Endodermal cell (in vitro differentiated cells): ENCODE data around the gene MACROH2A1. TPM values are rescaled to one million over a fixed set of nuclear protein-coding genes. Genes with fewer than 3 reads are reported as not detected.

ENCODE experiments used
- DNase-seq: peaks from one replicate; pipeline ENCODE4 v3.0.0-alpha.2; 2017
- H3K27ac ChIP-seq: 2 replicates; pipeline ENCODE4 v1.5.1; 2013; ENCODE audit warnings: mild to moderate bottlenecking, low read depth, low read length, moderate library complexity
- H3K27me3 ChIP-seq: 2 replicates; pipeline ENCODE4 v1.6.1; 2013; ENCODE audit warnings: mild to moderate bottlenecking, low read length, moderate library complexity; ENCODE audit not compliant: insufficient read depth, control insufficient read depth, poor library complexity, severe bottlenecking
- H3K36me3 ChIP-seq: 2 replicates; pipeline ENCODE4 v1.7.0; 2013; ENCODE audit warnings: mild to moderate bottlenecking, low read length, moderate library complexity; ENCODE audit not compliant: control insufficient read depth, insufficient read depth
- H3K4me1 ChIP-seq: one replicate; pipeline ENCODE4 v1.7.0; 2013; ENCODE audit warnings: low read length; ENCODE audit not compliant: control insufficient read depth, insufficient read depth
- H3K4me3 ChIP-seq: 2 replicates; pipeline ENCODE4 v1.5.1; 2013; ENCODE audit warnings: mild to moderate bottlenecking, low read length, moderate library complexity
- H3K9ac ChIP-seq: 2 replicates; pipeline ENCODE4 v1.6.1; 2013; ENCODE audit warnings: mild to moderate bottlenecking, low read length, moderate library complexity; ENCODE audit not compliant: poor library complexity, severe bottlenecking; ENCODE audit errors: extremely low read depth
- H3K9me3 ChIP-seq: 2 replicates; pipeline ENCODE4 v1.6.1; 2013; ENCODE audit warnings: mild to moderate bottlenecking, low read length, moderate library complexity; ENCODE audit not compliant: control insufficient read depth
- H3K27ac Mint-ChIP-seq: 2 replicates; pipeline ENCODE4 v1.8.0; 2020; ENCODE audit warnings: mixed read lengths
- H3K27me3 Mint-ChIP-seq: 2 replicates; pipeline ENCODE4 v1.8.0; 2021; ENCODE audit warnings: mild to moderate bottlenecking, mixed read lengths; ENCODE audit not compliant: insufficient read depth
- H3K36me3 Mint-ChIP-seq: 2 replicates; pipeline ENCODE4 v1.8.0; 2020; ENCODE audit warnings: low read depth, mixed read lengths
- H3K4me1 Mint-ChIP-seq: 2 replicates; pipeline ENCODE4 v1.8.0; 2020; ENCODE audit warnings: mixed read lengths
- H3K4me3 Mint-ChIP-seq: 2 replicates; pipeline ENCODE4 v1.8.0; 2020; ENCODE audit warnings: mild to moderate bottlenecking, moderate library complexity, mixed read lengths
- H3K9me3 Mint-ChIP-seq: 2 replicates; pipeline ENCODE4 v1.8.0; 2020; ENCODE audit warnings: mild to moderate bottlenecking, mixed read lengths
- WGBS, 2 experiments: methylation state at CpG; one replicate each; pipeline versions ENCODE4 v1.1.5 to v1.1.7; 2013; ENCODE audit warnings: missing lambda C conversion rate in 2 of 2, mixed read lengths in 1 of 2; ENCODE audit not compliant: insufficient coverage in 1 of 2, insufficient read length in 1 of 2; 5-methylcytosine and 5-hydroxymethylcytosine counted together
- total RNA-seq, 2 donors: library from RNA; stranded (reverse); fragmentation: NEBNext Ultra II Directional in 1 of 2; extraction: Animal tissue kit (Norgen Biotek cat#: 25700) in 1 of 2; gene quantifications; 2 replicates in 1 of 2; 3 replicates in 1 of 2; pipeline ENCODE4 v1.2.1, GENCODE V29; 2021
- TF ChIP-seq, protein P1 (sequence below): fragments of 200-600 bp; sonication (generic); conservative IDR thresholded peaks from 2 replicates; pipeline ENCODE4 v1.5.0; 2021; ENCODE audit warnings: antibody characterized with exemption, mild to moderate bottlenecking

Gene MACROH2A1
- total RNA-seq, 2 donors from 2014 or later: 256 to 288 TPM

DNA sequence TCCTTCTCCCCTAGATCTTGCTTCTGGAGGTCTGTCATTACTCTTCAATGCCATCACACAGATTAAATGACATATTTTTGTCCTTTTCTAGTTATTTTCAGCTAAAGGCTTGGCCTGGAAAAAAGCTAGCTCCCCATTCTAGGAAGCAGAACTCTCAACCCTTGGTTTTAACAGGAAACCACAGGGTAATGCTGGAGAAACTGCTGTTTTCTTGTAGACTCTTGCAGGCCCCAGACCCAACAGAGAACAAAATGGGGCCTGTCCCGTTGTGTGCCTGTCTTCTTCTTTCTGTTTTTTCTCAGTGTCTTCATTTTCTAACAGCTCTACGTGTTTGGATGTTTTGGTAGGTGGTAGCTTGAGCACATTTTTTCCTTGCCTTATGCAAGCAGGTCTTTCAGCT lies 26.6 kb upstream of the MACROH2A1 start:
- Mint-ChIP-seq H3K4me1 (peaks cover 12% of the 10 kb centered on the region), H3K27me3 (peaks cover 20% of the 10 kb centered on the region), H3K36me3 (no peaks in the 10 kb centered on the region), H3K4me3 (no peak overlapping the region), H3K27ac (no peak overlapping the region), H3K9me3 (peaks cover 16% of the 10 kb centered on the region)
- Histone ChIP-seq H3K27ac (no peak overlapping the region), H3K4me1 (peaks cover 8% of the 10 kb centered on the region), H3K36me3 (no peaks in the 10 kb centered on the region), H3K9ac (no peak overlapping the region), H3K9me3 (peaks cover 20% of the 10 kb centered on the region), H3K4me3 (no peak overlapping the region), H3K27me3 (no peaks in the 10 kb centered on the region)
- TF ChIP-seq, protein P1, sequence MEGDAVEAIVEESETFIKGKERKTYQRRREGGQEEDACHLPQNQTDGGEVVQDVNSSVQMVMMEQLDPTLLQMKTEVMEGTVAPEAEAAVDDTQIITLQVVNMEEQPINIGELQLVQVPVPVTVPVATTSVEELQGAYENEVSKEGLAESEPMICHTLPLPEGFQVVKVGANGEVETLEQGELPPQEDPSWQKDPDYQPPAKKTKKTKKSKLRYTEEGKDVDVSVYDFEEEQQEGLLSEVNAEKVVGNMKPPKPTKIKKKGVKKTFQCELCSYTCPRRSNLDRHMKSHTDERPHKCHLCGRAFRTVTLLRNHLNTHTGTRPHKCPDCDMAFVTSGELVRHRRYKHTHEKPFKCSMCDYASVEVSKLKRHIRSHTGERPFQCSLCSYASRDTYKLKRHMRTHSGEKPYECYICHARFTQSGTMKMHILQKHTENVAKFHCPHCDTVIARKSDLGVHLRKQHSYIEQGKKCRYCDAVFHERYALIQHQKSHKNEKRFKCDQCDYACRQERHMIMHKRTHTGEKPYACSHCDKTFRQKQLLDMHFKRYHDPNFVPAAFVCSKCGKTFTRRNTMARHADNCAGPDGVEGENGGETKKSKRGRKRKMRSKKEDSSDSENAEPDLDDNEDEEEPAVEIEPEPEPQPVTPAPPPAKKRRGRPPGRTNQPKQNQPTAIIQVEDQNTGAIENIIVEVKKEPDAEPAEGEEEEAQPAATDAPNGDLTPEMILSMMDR: no peak
- no peak for DNase-seq
- 44% methylated on average over 2 of the region's 2 CpGs; no CpG with 5 or more reads in 1 of the 2 experiments for WGBS, 2 experiments

- WGBS, 2 experiments: 100% methylated on average over 1 of the region's 1 CpG
- H3K9ac ChIP-seq: no peak overlapping the region
- H3K27me3 ChIP-seq: no peaks in the 10 kb centered on the region
- peaks cover 9% of the 10 kb centered on the region for H3K9me3 Mint-ChIP-seq
- H3K27ac ChIP-seq: no peak overlapping the region
- H3K4me3 Mint-ChIP-seq: no peak overlapping the region
- no peaks in the 10 kb centered on the region for H3K36me3 Mint-ChIP-seq
- peaks cover 12% of the 10 kb centered on the region for H3K4me1 Mint-ChIP-seq
- H3K9me3 ChIP-seq: peaks cover 17% of the 10 kb centered on the region
- no peak for DNase-seq
- TF ChIP-seq, protein P1: no peak
- H3K36me3 ChIP-seq: no peaks in the 10 kb centered on the region
- peaks cover 30% of the 10 kb centered on the region for H3K27me3 Mint-ChIP-seq
- H3K4me3 ChIP-seq: no peak overlapping the region
- no peak overlapping the region for H3K27ac Mint-ChIP-seq
- H3K4me1 ChIP-seq: peaks cover 8% of the 10 kb centered on the region
Measured at GRCh38 chr5:135423846-135424168, 24.8 kb upstream of the MACROH2A1 start.

DNA sequence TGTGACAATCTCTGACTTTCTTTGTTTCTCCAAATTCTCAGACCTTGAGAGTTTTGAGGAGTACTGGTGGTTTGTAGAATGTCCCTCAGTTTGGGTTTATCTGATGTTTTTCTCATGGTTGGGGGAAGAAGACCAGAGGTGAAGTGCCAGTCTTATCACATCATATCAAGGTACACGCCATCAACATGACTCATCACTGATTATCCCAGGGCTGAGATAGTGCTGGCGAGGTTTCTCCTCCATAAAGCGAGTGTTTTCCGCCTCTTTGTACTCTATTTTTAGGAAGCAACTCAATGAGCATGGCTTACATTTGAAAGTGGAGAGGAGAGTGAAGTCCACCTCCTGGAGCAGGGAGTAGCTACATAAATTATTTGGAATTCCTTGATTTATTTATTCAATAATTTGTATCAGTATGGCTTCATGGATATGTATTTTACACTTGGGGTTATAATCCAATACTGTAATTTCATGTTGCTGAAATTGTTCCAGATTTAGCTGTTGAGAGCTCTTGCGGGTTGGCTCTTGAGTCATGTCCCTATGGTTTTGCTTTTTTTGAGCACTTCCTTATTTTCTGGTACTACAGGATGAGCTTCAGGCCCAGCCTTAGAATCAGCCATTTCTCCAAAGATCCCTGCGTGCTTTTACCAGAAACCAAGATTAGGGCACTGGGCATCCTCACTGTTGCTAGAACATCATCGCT lies 24.3 kb upstream of the MACROH2A1 start:
- H3K4me1 Mint-ChIP-seq: peaks cover 12% of the 10 kb centered on the region
- peaks cover 4% of the 10 kb centered on the region for H3K9me3 Mint-ChIP-seq
- peak; percentile 48 for DNase-seq
- Histone ChIP-seq H3K27me3 (no peaks in the 10 kb centered on the region), H3K27ac (no peak overlapping the region), H3K36me3 (no peaks in the 10 kb centered on the region), H3K4me3 (peak overlapping the region; percentile 54), H3K9ac (no peak overlapping the region), H3K4me1 (peaks cover 8% of the 10 kb centered on the region), H3K9me3 (peaks cover 13% of the 10 kb centered on the region)
- TF ChIP-seq, protein P1: no peak
- H3K4me3 Mint-ChIP-seq: no peak overlapping the region
- peak overlapping the region; percentile 45 for H3K27ac Mint-ChIP-seq
- peaks cover 35% of the 10 kb centered on the region for H3K27me3 Mint-ChIP-seq
- 71 to 81% methylated on average over 4 to 7 of the region's 7 CpGs for WGBS, 2 experiments
- H3K36me3 Mint-ChIP-seq: no peaks in the 10 kb centered on the region
